ENCODE measurements around the gene HSD3B7. TPM values are rescaled to one million over a fixed set of nuclear protein-coding genes. Genes with fewer than 3 reads are reported as not detected.

Gene HSD3B7
- total and polyA plus RNA-seq, 10 of the 15 experiments (the other 5 are each of a cell fraction or from before 2014, with no cell fraction given): 0.18 to 1.8 (median 0.48) TPM; not detected in 1

- no peak for TF ChIP-seq ZNF592 (IDR thresholded peaks at IDR 0.05)
- TF ChIP-seq STAT1 (conservative IDR thresholded peaks at IDR 0.05): peak; percentile 94
- TF ChIP-seq JUNB (IDR thresholded peaks at IDR 0.05): no peak
- peak; percentile 54 for TF ChIP-seq NR2F1 (conservative IDR thresholded peaks at IDR 0.05)
- peak; percentile 100 for TF ChIP-seq RELB (IDR thresholded peaks at IDR 0.05; ENCODE audit: low read depth)
- TF ChIP-seq MXI1 (IDR thresholded peaks at IDR 0.05; ENCODE audit: low read depth, low read length): 0 out of 2 replicates have a peak, but pooled peaks have one; percentile 20
- peak; percentile 34 for TF ChIP-seq PBX3 (IDR thresholded peaks at IDR 0.05; ENCODE audit: insufficient replicate concordance, low read depth, low read length)
- no peak for TF ChIP-seq SUPT20H (IDR thresholded peaks at IDR 0.05; ENCODE audit: borderline replicate concordance, control insufficient read depth, low read depth, low read length)
- TF ChIP-seq MYB (IDR thresholded peaks at IDR 0.05; ENCODE audit: borderline replicate concordance, low read depth, low read length): no peak
- no peak for TF ChIP-seq MTA2 (IDR thresholded peaks at IDR 0.05; ENCODE audit: low read depth)
- TF ChIP-seq MEF2B (IDR thresholded peaks at IDR 0.05; ENCODE audit: partially characterized antibody, poor library complexity, severe bottlenecking): peak; percentile 62
- TF ChIP-seq RCOR1 (conservative IDR thresholded peaks at IDR 0.05; ENCODE audit: low read depth, low read length): 0 out of 2 replicates have a peak, but pooled peaks have one; percentile 4
- no peak for TF ChIP-seq YBX1 (IDR thresholded peaks at IDR 0.05)
- TF ChIP-seq HDGF (IDR thresholded peaks at IDR 0.05): peak; percentile 23; the same call in 1 of the 2 replicates
- TF ChIP-seq TCF7 (IDR thresholded peaks at IDR 0.05; ENCODE audit: borderline replicate concordance): 0 out of 2 replicates have a peak, but pooled peaks have one; percentile 39
- no peak; the same call in 1 of the 2 replicates for TF ChIP-seq CHD2 (IDR thresholded peaks at IDR 0.05; ENCODE audit: borderline replicate concordance, low read depth, low read length)
- TF ChIP-seq SMAD5 (IDR thresholded peaks at IDR 0.05; ENCODE audit: low read depth): no peak
- TF ChIP-seq ZNF274 (IDR thresholded peaks at IDR 0.05; ENCODE audit: insufficient read depth, insufficient read length): no peak
- TF ChIP-seq HDAC6 (IDR thresholded peaks at IDR 0.05; ENCODE audit: unreplicated experiment): peak; percentile 49
- no peak for TF ChIP-seq NFIC (IDR thresholded peaks at IDR 0.05; ENCODE audit: low read depth, low read length)
Measured at GRCh38 chr16:30957456-30958174, 27.4 kb upstream of the HSD3B7 start, which contains the start of gene SETD1A (continued).
